HepG2 (cell line): ENCODE measurements around the gene LLGL2. TPM values are rescaled to one million over a fixed set of nuclear protein-coding genes. Genes with fewer than 3 reads are reported as not detected.
A peak's percentile ranks its signal among the peaks of the same experiment; 100 is the strongest.

Experiments
- ATF7-NPFF ChIP-seq: sonication (generic); formaldehyde crosslinking; IDR thresholded peaks from 2 replicates; pipeline ENCODE4 v1.8.1; 2023; ENCODE audit warnings: mild to moderate bottlenecking, low read depth, missing genetic modification reagents, moderate library complexity
- EED ChIP-seq: sonication (generic); formaldehyde crosslinking; IDR thresholded peaks from 2 replicates; pipeline ENCODE4 v1.5.0; 2020; ENCODE audit warnings: mild to moderate bottlenecking, missing genetic modification reagents
- ZBTB7B ChIP-seq: sonication (generic); formaldehyde crosslinking; IDR thresholded peaks from 2 replicates; pipeline ENCODE4 v1.4.0; 2020; ENCODE audit warnings: missing genetic modification reagents
- ZMYM4 ChIP-seq: sonication (generic); formaldehyde crosslinking; IDR thresholded peaks from 2 replicates; pipeline ENCODE4 v1.8.1; 2023; ENCODE audit warnings: mild to moderate bottlenecking, missing genetic modification reagents
- ZNF510 ChIP-seq: sonication (generic); formaldehyde crosslinking; IDR thresholded peaks from 2 replicates; pipeline ENCODE4 v1.4.0; 2020; ENCODE audit warnings: low read depth, mild to moderate bottlenecking, missing genetic modification reagents
- ZNF543 ChIP-seq: sonication (generic); formaldehyde crosslinking; IDR thresholded peaks from 2 replicates; pipeline ENCODE4 v1.4.0; 2020; ENCODE audit warnings: mild to moderate bottlenecking, missing genetic modification reagents
- ZNF616 ChIP-seq: sonication (generic); formaldehyde crosslinking; IDR thresholded peaks from 2 replicates; pipeline ENCODE4 v1.5.0; 2020; ENCODE audit warnings: low read depth, mild to moderate bottlenecking, missing genetic modification reagents
- ZNF709 ChIP-seq: sonication (generic); formaldehyde crosslinking; IDR thresholded peaks from 2 replicates; pipeline ENCODE4 v1.5.0; 2020; ENCODE audit warnings: mild to moderate bottlenecking, missing genetic modification reagents
- ZNF724P ChIP-seq: sonication (generic); formaldehyde crosslinking; IDR thresholded peaks from 2 replicates; pipeline ENCODE4 v1.8.0; 2022; ENCODE audit warnings: missing genetic modification reagents, borderline replicate concordance
- polyA plus RNA-seq, 8 experiments: library from polyadenylated mRNA; depleted of rRNA in 3 of 8; stranded (reverse) in 7 of 8; unstranded in 1 of 8; fragments of >200 nt; fragmentation: Illumina TruSeq in 4 of 8; extraction: Trizol in 4 of 8; gene quantifications; 2 replicates each; pipeline versions ENCODE4 v1.2.1 to v1.2.3, GENCODE V29; 2011 to 2016; ENCODE audit warnings: low read depth in 4 of 8, missing spikeins in 1 of 8, mixed read lengths in 1 of 8; ENCODE audit not compliant: insufficient read depth in 1 of 8
- total RNA-seq, 5 experiments: library from RNA; depleted of rRNA; stranded (reverse); fragments of >200 nt; fragmentation: Illumina TruSeq; extraction: Trizol; gene quantifications; 2 replicates each; pipeline ENCODE4 v1.2.3, GENCODE V29; 2016; ENCODE audit warnings: low read depth in 1 of 5
- TF ChIP-seq, protein P1 (sequence below): sonication (generic); formaldehyde crosslinking; IDR thresholded peaks from 2 replicates; pipeline ENCODE4 v1.9.0; 2021; ENCODE audit warnings: missing genetic modification reagents, mild to moderate bottlenecking, borderline replicate concordance
- TF ChIP-seq, protein P2 (sequence below): IDR thresholded peaks from 2 replicates; pipeline ENCODE4 v1.6.1; 2018; ENCODE audit warnings: missing genetic modification reagents
- TF ChIP-seq, protein P3 (sequence below): sonication (generic); formaldehyde crosslinking; IDR thresholded peaks from 2 replicates; pipeline ENCODE4 v1.4.0; 2020; ENCODE audit warnings: missing genetic modification reagents, borderline replicate concordance

LLGL2 gene
- total and polyA plus RNA-seq, 2 of the 13 experiments (the other 11 are each of a cell fraction or from before 2014, with no cell fraction given) = 83.0 to 86.7 TPM

DNA sequence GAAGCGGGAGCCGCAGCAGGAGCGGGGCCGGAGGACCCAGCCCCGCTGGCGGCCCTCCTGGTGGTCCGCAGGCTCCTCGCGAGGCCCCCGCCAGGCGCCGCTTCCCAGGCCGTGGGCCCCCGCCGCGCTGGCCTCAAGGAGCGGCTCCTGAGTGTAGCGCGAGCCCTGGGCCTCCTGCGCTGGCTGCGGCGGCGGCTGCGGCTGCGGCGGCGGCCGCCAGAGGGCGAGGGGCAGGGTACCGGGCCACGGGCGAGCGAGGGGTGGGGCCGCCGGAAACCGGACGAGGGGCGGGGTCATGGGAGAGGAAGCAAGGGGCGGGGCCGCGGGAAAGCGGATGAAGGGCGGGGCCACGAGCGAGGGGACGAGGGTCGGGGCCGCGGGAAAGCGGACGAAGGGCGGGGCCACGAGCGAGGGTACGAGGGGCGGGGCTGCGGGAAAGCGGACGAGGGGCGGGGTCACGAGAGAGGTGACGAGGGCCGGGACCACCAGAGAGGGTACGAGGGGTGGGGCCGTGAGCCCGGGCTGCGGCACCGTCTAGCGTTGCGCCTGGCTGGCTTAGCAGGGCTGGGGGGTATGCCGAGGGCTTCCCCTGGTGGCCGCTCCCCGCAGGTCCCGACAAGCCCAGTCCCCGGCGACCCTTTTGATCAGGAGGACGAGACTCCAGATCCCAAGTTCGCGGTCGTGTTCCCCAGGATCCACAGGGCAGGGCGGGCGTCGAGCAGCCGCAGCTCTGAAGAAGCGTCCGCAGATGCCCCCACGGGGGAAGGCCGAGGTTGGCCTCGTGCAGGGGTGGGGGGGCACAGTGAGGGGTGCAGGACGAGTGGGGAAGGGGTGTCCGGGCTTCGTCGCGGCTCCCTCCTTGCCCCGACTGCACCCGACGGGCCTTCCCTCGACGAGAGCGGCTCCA, 63.8 kb downstream of the LLGL2 start (continued):
- TF ChIP-seq ZBTB7B = peak; percentile 87
- TF ChIP-seq ZMYM4 (CRISPR knock-in tag) = peak; percentile 36; the same call in 1 of the 2 replicates
- peak; percentile 41; the same call in 1 of the 2 replicates for TF ChIP-seq ZNF616 (CRISPR knock-in tag)
- TF ChIP-seq ZNF510 (CRISPR knock-in tag) = 0 out of 2 replicates have a peak, but pooled peaks have one; percentile 34
- TF ChIP-seq, protein P1, sequence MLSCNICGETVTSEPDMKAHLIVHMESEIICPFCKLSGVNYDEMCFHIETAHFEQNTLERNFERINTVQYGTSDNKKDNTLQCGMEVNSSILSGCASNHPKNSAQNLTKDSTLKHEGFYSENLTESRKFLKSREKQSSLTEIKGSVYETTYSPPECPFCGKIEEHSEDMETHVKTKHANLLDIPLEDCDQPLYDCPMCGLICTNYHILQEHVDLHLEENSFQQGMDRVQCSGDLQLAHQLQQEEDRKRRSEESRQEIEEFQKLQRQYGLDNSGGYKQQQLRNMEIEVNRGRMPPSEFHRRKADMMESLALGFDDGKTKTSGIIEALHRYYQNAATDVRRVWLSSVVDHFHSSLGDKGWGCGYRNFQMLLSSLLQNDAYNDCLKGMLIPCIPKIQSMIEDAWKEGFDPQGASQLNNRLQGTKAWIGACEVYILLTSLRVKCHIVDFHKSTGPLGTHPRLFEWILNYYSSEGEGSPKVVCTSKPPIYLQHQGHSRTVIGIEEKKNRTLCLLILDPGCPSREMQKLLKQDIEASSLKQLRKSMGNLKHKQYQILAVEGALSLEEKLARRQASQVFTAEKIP (CRISPR knock-in tag) = no peak
- TF ChIP-seq ATF7-NPFF = 0 out of 2 replicates have a peak, but pooled peaks have one; percentile 15
- peak; percentile 69; the same call in 1 of the 2 replicates for TF ChIP-seq ZNF724P
- TF ChIP-seq EED (CRISPR knock-in tag) = peak; percentile 62; the same call in 1 of the 2 replicates
- TF ChIP-seq, protein P2, sequence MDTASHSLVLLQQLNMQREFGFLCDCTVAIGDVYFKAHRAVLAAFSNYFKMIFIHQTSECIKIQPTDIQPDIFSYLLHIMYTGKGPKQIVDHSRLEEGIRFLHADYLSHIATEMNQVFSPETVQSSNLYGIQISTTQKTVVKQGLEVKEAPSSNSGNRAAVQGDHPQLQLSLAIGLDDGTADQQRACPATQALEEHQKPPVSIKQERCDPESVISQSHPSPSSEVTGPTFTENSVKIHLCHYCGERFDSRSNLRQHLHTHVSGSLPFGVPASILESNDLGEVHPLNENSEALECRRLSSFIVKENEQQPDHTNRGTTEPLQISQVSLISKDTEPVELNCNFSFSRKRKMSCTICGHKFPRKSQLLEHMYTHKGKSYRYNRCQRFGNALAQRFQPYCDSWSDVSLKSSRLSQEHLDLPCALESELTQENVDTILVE = peak; percentile 67; the same call in 1 of the 2 replicates
- TF ChIP-seq, protein P3, sequence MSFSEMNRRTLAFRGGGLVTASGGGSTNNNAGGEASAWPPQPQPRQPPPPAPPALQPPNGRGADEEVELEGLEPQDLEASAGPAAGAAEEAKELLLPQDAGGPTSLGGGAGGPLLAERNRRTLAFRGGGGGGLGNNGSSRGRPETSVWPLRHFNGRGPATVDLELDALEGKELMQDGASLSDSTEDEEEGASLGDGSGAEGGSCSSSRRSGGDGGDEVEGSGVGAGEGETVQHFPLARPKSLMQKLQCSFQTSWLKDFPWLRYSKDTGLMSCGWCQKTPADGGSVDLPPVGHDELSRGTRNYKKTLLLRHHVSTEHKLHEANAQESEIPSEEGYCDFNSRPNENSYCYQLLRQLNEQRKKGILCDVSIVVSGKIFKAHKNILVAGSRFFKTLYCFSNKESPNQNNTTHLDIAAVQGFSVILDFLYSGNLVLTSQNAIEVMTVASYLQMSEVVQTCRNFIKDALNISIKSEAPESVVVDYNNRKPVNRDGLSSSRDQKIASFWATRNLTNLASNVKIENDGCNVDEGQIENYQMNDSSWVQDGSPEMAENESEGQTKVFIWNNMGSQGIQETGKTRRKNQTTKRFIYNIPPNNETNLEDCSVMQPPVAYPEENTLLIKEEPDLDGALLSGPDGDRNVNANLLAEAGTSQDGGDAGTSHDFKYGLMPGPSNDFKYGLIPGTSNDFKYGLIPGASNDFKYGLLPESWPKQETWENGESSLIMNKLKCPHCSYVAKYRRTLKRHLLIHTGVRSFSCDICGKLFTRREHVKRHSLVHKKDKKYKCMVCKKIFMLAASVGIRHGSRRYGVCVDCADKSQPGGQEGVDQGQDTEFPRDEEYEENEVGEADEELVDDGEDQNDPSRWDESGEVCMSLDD (CRISPR knock-in tag) = no peak
- 0 out of 2 replicates have a peak, but pooled peaks have one; percentile 46 for TF ChIP-seq ZNF543 (CRISPR knock-in tag)
- TF ChIP-seq ZNF709 (CRISPR knock-in tag) = 0 out of 2 replicates have a peak, but pooled peaks have one; percentile 31
